GM21723 (cell line): ENCODE data around the gene HPS1.

Experiments
- ATAC-seq: cut with Tn5 transposase; IDR thresholded peaks from one replicate; pipeline ENCODE4 v1.9.1; 2021; ENCODE audit warnings: mild to moderate bottlenecking, moderate library complexity; ENCODE audit not compliant: unreplicated experiment

The HPS1 gene

DNA sequence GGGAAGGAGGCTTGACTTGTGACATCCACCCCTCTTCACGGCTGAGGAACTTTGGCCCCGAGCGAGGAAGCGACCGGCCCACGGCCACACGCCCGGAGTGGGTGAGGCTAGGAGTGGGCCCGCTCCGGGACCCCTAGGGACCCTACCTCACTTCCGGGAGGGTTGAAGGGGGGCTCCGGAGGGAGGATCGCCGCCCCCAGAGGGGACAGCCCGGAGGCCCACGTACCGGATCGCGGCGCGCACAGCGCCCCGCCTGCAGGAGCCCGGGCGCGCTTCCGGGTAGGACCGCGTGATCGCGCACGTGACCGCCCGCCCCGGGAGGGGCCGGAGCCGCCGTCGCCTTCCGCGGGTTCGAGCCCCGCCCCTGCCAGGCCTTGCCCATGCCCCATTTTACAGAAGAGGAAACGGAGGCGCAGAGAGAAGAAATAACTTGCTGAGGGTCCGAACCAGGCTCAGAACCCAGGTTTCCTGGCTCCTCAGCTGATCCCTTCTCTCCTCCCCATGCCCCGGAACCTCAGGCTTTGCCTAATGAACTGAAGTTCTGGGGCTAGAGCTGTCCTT lies at the start of gene HPS1:
Gene HPS1 (minus strand): TSS at position 275 of the 561 bp plus-strand sequence. CDS start 3,695 bp downstream, outside the sequence.
- ATAC-seq = peak; percentile 87

GRCh38 chr10:98492763-98493162 lies 46.0 kb upstream of the HPS1 start:
- ATAC-seq = no peak

GRCh38 chr10:98489561-98490481 lies 43.1 kb upstream of the HPS1 start:
- ATAC-seq = no peak

GRCh38 chr10:98488669-98489430 lies 42.1 kb upstream of the HPS1 start:
- ATAC-seq = no peak

GRCh38 chr10:98487649-98488048 lies 40.9 kb upstream of the HPS1 start:
- ATAC-seq = no peak

- ATAC-seq = no peak
These were observed 39.7 kb upstream of the HPS1 start for GRCh38 chr10:98486421-98486820.

DNA sequence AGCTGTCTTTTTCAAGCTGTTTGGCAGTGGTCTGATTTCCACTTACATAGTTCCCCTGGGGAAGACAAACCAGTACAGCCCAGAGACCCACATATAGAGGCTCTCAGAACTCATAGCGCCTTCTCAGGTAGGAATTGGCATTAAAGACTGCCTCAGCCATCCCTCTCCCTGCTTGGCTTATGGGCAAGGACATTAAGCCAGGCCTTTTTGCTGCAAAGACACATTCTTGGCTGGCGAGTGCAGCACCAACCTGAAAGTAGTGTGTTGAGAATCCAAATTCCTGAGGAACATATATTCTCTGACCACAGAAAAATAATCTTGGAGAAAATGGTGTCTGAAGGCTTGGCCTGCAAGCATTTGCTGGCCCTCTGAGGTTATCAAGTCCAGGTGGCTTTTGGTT lies 39.2 kb upstream of the HPS1 start:
- no peak for ATAC-seq

- ATAC-seq = no peak
These were observed 36.9 kb upstream of the HPS1 start for GRCh38 chr10:98483658-98484057.

GRCh38 chr10:98482096-98482495 lies 35.4 kb upstream of the HPS1 start:
- no peak for ATAC-seq

- no peak for ATAC-seq
These were observed 34.7 kb upstream of the HPS1 start for GRCh38 chr10:98481404-98481945.

GRCh38 chr10:98478430-98479222 lies 31.9 kb upstream of the HPS1 start:
- no peak for ATAC-seq

GRCh38 chr10:98477861-98478260 lies 31.1 kb upstream of the HPS1 start:
- no peak for ATAC-seq

DNA sequence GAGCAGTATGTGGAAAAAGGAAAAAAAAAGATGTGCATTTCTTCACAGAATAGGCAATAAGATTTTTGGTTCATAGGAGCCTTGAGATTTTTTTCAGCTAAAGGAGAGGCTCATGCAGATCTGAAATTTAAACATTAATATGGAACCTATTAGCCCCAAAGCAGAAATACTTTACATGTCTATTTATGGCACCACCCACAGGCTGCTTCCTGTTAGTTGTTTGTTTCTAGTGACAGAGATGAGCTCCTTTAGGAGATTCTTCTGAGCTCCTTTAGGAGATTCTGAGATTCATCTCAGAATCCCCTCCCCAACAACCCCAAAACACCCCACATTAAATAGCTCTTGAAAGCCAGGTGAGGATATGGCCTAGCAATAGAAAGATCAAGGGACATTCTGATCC lies 27.9 kb upstream of the HPS1 start:
- peak; percentile 80 for ATAC-seq

- no peak for ATAC-seq
These were observed 25.5 kb upstream of the HPS1 start for GRCh38 chr10:98472196-98472595.

DNA sequence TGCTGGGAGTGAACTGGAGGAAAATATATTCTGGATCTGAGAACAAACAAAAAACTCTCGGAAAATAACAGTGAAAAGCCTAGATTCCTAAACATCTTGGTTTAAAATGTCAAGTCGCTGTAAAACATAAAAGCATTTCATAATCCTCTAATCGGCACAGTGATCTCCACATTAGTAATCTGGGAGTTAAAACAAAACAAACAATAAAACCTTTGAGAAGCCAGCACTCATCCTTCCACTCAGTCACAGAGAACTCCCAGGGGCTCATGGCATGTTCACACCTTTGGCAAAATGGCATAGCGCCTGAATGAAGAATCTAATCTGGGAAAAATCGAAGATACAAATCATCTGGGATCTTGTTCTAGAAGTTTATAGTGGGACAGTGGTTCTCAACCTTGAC lies 24.1 kb upstream of the HPS1 start:
- no peak for ATAC-seq

GRCh38 chr10:98469001-98469931 lies 22.5 kb upstream of the HPS1 start:
- ATAC-seq = no peak

DNA sequence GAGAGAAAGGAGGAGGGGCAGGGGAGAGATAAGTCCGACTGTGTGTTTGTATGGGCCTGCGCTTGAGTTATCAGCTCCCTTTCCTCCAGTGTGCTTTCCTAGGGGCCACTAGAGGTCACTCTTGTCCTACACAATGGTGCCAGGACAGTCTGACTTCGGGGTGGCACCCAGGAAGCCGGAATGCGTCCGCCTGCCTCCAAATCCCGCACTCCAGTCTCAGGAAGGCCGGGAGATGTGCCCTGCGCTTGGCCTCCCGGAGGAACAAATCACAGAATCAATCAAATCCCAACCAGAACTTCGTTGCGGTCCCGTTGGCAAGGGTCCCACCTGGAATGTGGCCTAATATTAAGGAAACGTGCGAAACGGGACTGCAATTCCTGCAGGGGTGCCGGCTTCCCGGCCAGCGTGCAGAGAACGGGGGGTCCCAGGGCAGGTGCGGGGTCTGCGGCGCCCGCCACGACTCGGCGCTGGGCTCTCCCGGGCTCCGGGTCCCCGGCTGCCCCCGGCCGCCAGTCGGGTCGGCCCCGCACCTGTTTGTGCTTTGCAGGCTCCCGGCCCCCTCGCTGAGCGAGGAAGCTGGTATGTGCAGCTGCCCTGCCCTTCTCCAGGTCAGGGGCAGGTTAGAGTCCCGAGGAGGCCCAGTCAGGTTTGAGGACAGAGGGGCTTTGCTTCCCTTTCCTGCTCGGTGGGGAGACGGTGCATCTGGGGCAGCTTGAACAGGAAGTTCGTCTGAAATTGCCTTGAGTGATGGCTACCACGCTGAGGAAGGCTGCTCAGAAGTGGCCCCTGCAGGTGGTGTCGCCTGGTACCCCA lies 21.0 kb upstream of the HPS1 start:
- ATAC-seq = peak; percentile 98

DNA sequence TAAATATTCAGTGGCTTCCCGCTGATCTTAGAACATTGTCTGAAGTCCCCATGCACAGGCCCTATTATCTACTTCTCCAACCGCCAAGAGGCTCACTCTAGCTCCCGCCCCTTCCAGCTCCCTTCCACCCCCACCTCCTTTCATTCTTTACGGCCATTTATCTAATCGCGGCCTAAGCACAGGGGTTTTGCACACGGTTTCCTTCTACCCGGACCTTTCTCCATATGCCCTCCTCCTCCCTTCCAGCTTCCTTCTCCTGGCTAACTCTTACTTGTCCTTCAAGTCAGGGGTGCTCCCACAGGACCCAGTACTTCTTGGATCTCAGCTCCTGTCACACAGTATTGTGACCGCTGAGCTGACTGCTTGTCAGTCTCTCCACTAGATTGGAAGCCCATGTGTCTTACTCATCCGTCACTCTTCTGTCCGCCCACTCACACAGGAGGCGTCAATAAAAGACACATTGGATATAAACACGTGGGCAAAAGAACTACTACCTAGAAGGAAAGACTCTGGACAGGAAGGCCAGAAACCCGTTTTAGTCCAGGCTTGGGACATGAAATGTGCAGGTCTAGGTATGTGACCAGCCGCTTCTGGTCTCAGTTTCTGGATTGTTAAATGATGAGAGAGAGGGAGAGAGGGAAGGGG lies 20.2 kb upstream of the HPS1 start:
- no peak for ATAC-seq
